Liver (tissue), 3 donors: ENCODE results near the gene SDF4.

Experiments used
- GABPA ChIP-seq, 2 donors: IDR thresholded peaks in 1 of 2; conservative IDR thresholded peaks in 1 of 2; 2 replicates each; pipeline ENCODE4 v1.6.1; 2016; ENCODE audit warnings: antibody characterized with exemption in 2 of 2, mild to moderate bottlenecking in 1 of 2, moderate library complexity in 1 of 2
- RAD21 ChIP-seq, 2 donors: IDR thresholded peaks; 2 replicates each; pipeline ENCODE4 v1.6.1; 2016; ENCODE audit warnings: antibody characterized with exemption in 2 of 2, mild to moderate bottlenecking in 2 of 2
- TF ChIP-seq, protein P1 (sequence below): fragments of 150-350 bp; IDR thresholded peaks from 2 replicates; pipeline ENCODE4 v1.5.1; 2017; ENCODE audit warnings: improper control_type of control experiment, low read depth, low read length; ENCODE audit not compliant: missing input control
- donor health status: healthy.
- donor health status: healthy.

DNA sequence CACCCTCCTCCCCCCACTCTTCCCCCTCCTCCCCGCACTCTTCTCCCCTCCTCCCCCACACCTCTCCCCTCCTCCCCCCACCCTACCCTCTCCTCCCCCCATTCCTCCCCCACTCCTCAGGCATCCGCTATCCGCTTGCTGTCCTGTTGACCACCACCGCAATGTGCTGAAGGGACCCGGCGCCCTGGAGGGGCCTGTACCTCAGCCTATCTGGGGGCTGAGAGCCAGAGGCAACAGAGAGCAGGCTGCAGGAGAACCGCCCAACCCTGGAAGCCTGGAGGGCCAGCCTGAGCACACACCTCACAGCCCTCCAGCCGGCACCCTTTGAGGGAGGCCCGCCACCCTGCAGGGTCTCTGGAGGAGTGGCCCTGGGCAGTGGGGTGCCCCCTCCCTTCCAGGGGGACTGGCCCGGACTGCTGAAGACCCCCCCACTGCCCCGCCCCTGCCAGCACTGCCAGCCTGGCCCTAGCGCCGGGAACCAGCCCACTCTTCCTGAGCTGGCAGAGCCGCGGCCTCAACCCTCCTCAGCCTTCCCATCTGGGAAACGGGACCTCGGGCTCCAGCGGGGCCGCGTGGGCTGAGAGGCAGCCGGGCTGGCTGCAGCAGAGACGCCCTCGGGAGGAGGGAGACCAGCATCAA, 13.5 kb upstream of the SDF4 start:
- TF ChIP-seq, protein P1, sequence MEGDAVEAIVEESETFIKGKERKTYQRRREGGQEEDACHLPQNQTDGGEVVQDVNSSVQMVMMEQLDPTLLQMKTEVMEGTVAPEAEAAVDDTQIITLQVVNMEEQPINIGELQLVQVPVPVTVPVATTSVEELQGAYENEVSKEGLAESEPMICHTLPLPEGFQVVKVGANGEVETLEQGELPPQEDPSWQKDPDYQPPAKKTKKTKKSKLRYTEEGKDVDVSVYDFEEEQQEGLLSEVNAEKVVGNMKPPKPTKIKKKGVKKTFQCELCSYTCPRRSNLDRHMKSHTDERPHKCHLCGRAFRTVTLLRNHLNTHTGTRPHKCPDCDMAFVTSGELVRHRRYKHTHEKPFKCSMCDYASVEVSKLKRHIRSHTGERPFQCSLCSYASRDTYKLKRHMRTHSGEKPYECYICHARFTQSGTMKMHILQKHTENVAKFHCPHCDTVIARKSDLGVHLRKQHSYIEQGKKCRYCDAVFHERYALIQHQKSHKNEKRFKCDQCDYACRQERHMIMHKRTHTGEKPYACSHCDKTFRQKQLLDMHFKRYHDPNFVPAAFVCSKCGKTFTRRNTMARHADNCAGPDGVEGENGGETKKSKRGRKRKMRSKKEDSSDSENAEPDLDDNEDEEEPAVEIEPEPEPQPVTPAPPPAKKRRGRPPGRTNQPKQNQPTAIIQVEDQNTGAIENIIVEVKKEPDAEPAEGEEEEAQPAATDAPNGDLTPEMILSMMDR = no peak
- TF ChIP-seq GABPA (IDR thresholded peaks at IDR 0.05 in 1 of 2, conservative IDR thresholded peaks at IDR 0.05 in 1 of 2) (no peak), RAD21 (IDR thresholded peaks at IDR 0.05) (no peak)
